Endothelial cell of umbilical vein (primary cell): Measurements from ENCODE around the gene JPH2. TPM values are rescaled to one million over a fixed set of nuclear protein-coding genes. Genes with fewer than 3 reads are reported as not detected.

ENCODE experiments used
- BruUV-seq: library from RNA; stranded (reverse); fragments of 400-500 nt; replicated peaks from 2 replicates; lab custom pipeline; 2021; lab: Mats Ljungman, UMichigan
- CTCF ChIA-PET: fragments of 300-600, 350-600 bp; sonication (Branson Sonifier 250); formaldehyde crosslinking; loops from one replicate; lab custom pipeline; 2021; ENCODE audit warnings: antibody characterized with exemption, inconsistent platforms; lab: Charles Lee
- POLR2A ChIA-PET: fragments of 300-600, 350-600 bp; sonication (Branson Sonifier 250); formaldehyde crosslinking; loops from one replicate; lab custom pipeline; 2021; ENCODE audit warnings: antibody characterized with exemption, inconsistent platforms; lab: Charles Lee
- DNase-seq: peaks from one replicate; pipeline ENCODE4 v3.0.0-alpha.2; 2011; ENCODE audit warnings: low read depth, low spot score
- FAIRE-seq: peaks from 2 replicates; lab custom pipeline; 2011; peaks lifted over from hg19 to GRCh38; lab: Jason Lieb, UNC
- H2AFZ ChIP-seq: 2 replicates; pipeline ENCODE4 v1.6.0; 2012; ENCODE audit warnings: low read depth, low read length, control low read depth, inconsistent platforms
- H3K27ac ChIP-seq: 2 replicates; pipeline ENCODE4 v1.5.1; 2011; ENCODE audit warnings: low read depth, mild to moderate bottlenecking, control low read depth, low read length, moderate library complexity; ENCODE audit not compliant: insufficient read depth
- H3K27me3 ChIP-seq, 2 experiments: 2 replicates each; pipeline versions ENCODE4 v1.6.0 to v1.6.1; 2011; ENCODE audit warnings: low read length in 2 of 2, mixed read lengths in 1 of 2; ENCODE audit not compliant: control insufficient read depth in 2 of 2, insufficient read depth in 2 of 2
- H3K36me3 ChIP-seq, 2 experiments: 2 replicates in 1 of 2; 3 replicates in 1 of 2; pipeline ENCODE4 v1.5.1; 2011; ENCODE audit warnings: low read length in 2 of 2, mild to moderate bottlenecking in 1 of 2, moderate library complexity in 1 of 2; ENCODE audit not compliant: control insufficient read depth in 2 of 2, insufficient read depth in 2 of 2; ENCODE audit errors: extremely low read depth in 1 of 2
- H3K4me1 ChIP-seq: 3 replicates; pipeline ENCODE4 v1.5.1; 2011; ENCODE audit warnings: mild to moderate bottlenecking, low read length; ENCODE audit not compliant: control insufficient read depth, insufficient read depth; ENCODE audit errors: extremely low read depth
- H3K4me2 ChIP-seq: 2 replicates; pipeline ENCODE4 v1.6.1; 2011; ENCODE audit warnings: low read length, control low read depth, mixed read lengths; ENCODE audit not compliant: insufficient read depth
- H3K4me3 ChIP-seq, 3 experiments: fragments of 200-600 bp in 1 of 3; sonication (generic), shearing (Covaris generic) in 1 of 3; replicated peaks in 1 of 3; 2 replicates each; pipeline ENCODE4 v1.5.1; 2011 to 2016; ENCODE audit warnings: control low read depth in 3 of 3, low read length in 3 of 3, mild to moderate bottlenecking in 2 of 3, inconsistent platforms in 1 of 3, low read depth in 1 of 3, moderate library complexity in 1 of 3; ENCODE audit not compliant: insufficient read depth in 1 of 3
- H3K79me2 ChIP-seq: 2 replicates; pipeline ENCODE4 v1.6.0; 2012; ENCODE audit warnings: low read length, inconsistent platforms; ENCODE audit not compliant: control insufficient read depth, insufficient read depth
- H3K9ac ChIP-seq: replicated peaks from 2 replicates; pipeline ENCODE3; 2011; ENCODE audit warnings: low read length, control low read depth; ENCODE audit not compliant: insufficient read depth; ENCODE audit errors: extremely low read depth
- H3K9me1 ChIP-seq: replicated peaks from 3 replicates; pipeline ENCODE4 v1.6.0; 2011; ENCODE audit warnings: mild to moderate bottlenecking, low read length; ENCODE audit not compliant: control insufficient read depth, insufficient read depth; ENCODE audit errors: extremely low read depth
- H3K9me3 ChIP-seq: replicated peaks from 2 replicates; pipeline ENCODE4 v1.5.1; 2012; ENCODE audit warnings: low read length, inconsistent platforms; ENCODE audit not compliant: control insufficient read depth, insufficient read depth
- H4K20me1 ChIP-seq: replicated peaks from 2 replicates; pipeline ENCODE3; 2011; ENCODE audit warnings: mild to moderate bottlenecking, low read length; ENCODE audit not compliant: control insufficient read depth, insufficient read depth; ENCODE audit errors: extremely low read depth
- EZH2 ChIP-seq: IDR thresholded peaks from 2 replicates; pipeline ENCODE4 v1.6.1; 2012; ENCODE audit warnings: borderline replicate concordance, low read depth, mild to moderate bottlenecking, moderate library complexity, low read length, inconsistent platforms; ENCODE audit not compliant: severe bottlenecking
- FOS ChIP-seq: IDR thresholded peaks from 2 replicates; pipeline ENCODE4 v1.6.1; 2011; ENCODE audit warnings: mild to moderate bottlenecking, low read length, moderate library complexity, borderline replicate concordance; ENCODE audit not compliant: insufficient read depth
- JUN ChIP-seq: IDR thresholded peaks from 2 replicates; pipeline ENCODE4 v1.6.1; 2011; ENCODE audit warnings: borderline replicate concordance, low read depth; ENCODE audit not compliant: insufficient read length, insufficient read depth
- MYC ChIP-seq: IDR thresholded peaks from one replicate; pipeline ENCODE4 v1.6.1; 2011; ENCODE audit warnings: mild to moderate bottlenecking, low read depth, low read length
- POLR2A ChIP-seq: IDR thresholded peaks from 2 replicates; pipeline ENCODE4 v1.6.1; 2012; ENCODE audit warnings: low read depth, mild to moderate bottlenecking, control low read depth, low read length
- POLR2AphosphoS5 ChIP-seq: IDR thresholded peaks from 2 replicates; pipeline ENCODE4 v1.6.1; 2012; ENCODE audit warnings: low read depth, mild to moderate bottlenecking, control low read depth, low read length, moderate library complexity; ENCODE audit not compliant: insufficient read depth
- dilution Hi-C: fragments of 300-500 bp; cut with MboI; formaldehyde crosslinking; loops from one replicate; pipeline ENCODE4 v1.15.0; 2019; ENCODE audit warnings: low sequenced_read_pairs; ENCODE audit not compliant: extremely low pct_ligation_motif_present
- intact Hi-C: fragments of 100-400 bp; cut with micrococcal nuclease; formaldehyde crosslinking; loops from one replicate; pipeline ENCODE4 v1.10.0; 2022
- polyA plus RNA-seq, 4 experiments: library from polyadenylated mRNA; depleted of rRNA in 3 of 4; stranded (reverse) in 3 of 4; unstranded in 1 of 4; fragments of >200 nt; gene quantifications; 2 replicates each; pipeline versions ENCODE4 v1.2.1 to v1.2.3, GENCODE V29; 2011 to 2012; ENCODE audit warnings: missing spikeins in 1 of 4
- total RNA-seq: library from RNA; stranded (reverse); gene quantifications from 2 replicates; pipeline ENCODE4 v1.2.3, GENCODE V29; 2021
- TF ChIP-seq, protein P1 (sequence below), 2 donors: IDR thresholded peaks; 1 replicate in 1 of 2; 2 replicates in 1 of 2; pipeline ENCODE4 v1.5.1; 2011; ENCODE audit warnings: low read length in 2 of 2, mild to moderate bottlenecking in 2 of 2, moderate library complexity in 2 of 2, control low read depth in 1 of 2, inconsistent platforms in 1 of 2, low read depth in 1 of 2; ENCODE audit not compliant: insufficient read depth in 1 of 2; ENCODE audit errors: extremely low read depth in 1 of 2
- TF ChIP-seq, protein P2 (sequence below): IDR thresholded peaks from 2 replicates; pipeline ENCODE4 v1.6.1; 2011; ENCODE audit not compliant: insufficient read depth, insufficient read length

The JPH2 gene
- total and polyA plus RNA-seq, 2 donors (not counting 3 experiments of a cell fraction or from before 2014, with no cell fraction given), result not detected

DNA sequence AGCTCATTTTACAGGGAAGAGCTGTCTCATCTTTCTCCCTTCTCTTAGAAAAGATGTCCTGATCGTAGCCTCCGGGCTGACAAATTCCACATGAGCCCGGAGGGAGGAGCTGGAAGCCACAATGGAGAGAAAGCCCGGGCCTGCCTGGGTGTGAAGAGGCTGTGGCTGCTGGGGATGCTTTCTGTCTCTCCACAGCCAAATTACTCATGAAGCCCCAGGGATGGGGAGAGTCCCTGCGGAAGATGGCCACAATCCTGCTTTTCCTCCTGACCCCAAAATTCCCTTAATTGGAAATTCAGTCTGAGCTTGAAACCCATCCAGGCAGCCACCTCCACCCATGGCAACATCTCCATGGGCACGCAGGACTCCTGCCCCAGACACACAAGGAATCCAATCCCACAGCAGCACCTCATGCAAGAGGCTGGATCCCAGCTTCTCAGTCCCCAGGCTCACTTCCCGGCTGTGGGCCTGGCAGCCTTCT lies 32.4 kb downstream of the JPH2 start:
- Histone ChIP-seq H3K9ac (no peak overlapping the region), H3K4me1 (no peaks in the 10 kb centered on the region), H4K20me1 (no peaks in the 10 kb centered on the region), H3K4me2 (no peak overlapping the region), H3K79me2 (no peaks in the 10 kb centered on the region), H3K4me3 (no peak overlapping the region), H2AFZ (no peak overlapping the region), H3K36me3 (no peaks in the 10 kb centered on the region), H3K27ac (no peak overlapping the region), H3K9me1 (no peaks in the 10 kb centered on the region), H3K27me3 (no peaks in the 10 kb centered on the region), H3K9me3 (no peaks in the 10 kb centered on the region)
- BruUV-seq, result no TSS peak
- no peak for DNase-seq
- ChIA-PET CTCF (interaction anchor here (0.8 to 1.9 kb wide), 3 partner anchors 9 to 38 kb away, joined by 3 to 6 read pairs (median 6); no protein-coding TSS in a partner anchor), POLR2A (no interaction called here)
- dilution Hi-C loops, result no loop called here
- TF ChIP-seq, protein P1, sequence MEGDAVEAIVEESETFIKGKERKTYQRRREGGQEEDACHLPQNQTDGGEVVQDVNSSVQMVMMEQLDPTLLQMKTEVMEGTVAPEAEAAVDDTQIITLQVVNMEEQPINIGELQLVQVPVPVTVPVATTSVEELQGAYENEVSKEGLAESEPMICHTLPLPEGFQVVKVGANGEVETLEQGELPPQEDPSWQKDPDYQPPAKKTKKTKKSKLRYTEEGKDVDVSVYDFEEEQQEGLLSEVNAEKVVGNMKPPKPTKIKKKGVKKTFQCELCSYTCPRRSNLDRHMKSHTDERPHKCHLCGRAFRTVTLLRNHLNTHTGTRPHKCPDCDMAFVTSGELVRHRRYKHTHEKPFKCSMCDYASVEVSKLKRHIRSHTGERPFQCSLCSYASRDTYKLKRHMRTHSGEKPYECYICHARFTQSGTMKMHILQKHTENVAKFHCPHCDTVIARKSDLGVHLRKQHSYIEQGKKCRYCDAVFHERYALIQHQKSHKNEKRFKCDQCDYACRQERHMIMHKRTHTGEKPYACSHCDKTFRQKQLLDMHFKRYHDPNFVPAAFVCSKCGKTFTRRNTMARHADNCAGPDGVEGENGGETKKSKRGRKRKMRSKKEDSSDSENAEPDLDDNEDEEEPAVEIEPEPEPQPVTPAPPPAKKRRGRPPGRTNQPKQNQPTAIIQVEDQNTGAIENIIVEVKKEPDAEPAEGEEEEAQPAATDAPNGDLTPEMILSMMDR (IDR thresholded peaks at IDR 0.05; ENCODE audit: extremely low read depth in 1 of 2, insufficient read depth in 1 of 2, low read depth in 1 of 2, low read length in 2 of 2), result no peak
- TF ChIP-seq MYC (no peak), POLR2AphosphoS5 (no peak), JUN (no peak), FOS (no peak), POLR2A (no peak), EZH2 (no peak)
- TF ChIP-seq, protein P2, sequence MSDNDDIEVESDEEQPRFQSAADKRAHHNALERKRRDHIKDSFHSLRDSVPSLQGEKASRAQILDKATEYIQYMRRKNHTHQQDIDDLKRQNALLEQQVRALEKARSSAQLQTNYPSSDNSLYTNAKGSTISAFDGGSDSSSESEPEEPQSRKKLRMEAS, result no peak
- FAIRE-seq, result no peak
- intact Hi-C loops, result no loop called here
